Cardiac fibroblast (primary cell): Measurements from ENCODE around the gene PEX11G.
A peak's percentile ranks its signal among the peaks of the same experiment; 100 is the strongest.

Source experiments
- DNase-seq, 2 donors: peaks; one replicate each; pipeline versions ENCODE4 v3.0.0 to v3.0.0-alpha.2; 2010; ENCODE audit warnings: low read depth in 2 of 2
- H3K4me3 ChIP-seq, 2 donors: replicated peaks in 1 of 2; 1 replicate in 1 of 2; 2 replicates in 1 of 2; pipeline ENCODE4 v1.5.1; 2011; ENCODE audit warnings: low read depth in 2 of 2, low read length in 2 of 2, mild to moderate bottlenecking in 2 of 2, moderate library complexity in 1 of 2
- TF ChIP-seq, protein P1 (sequence below): IDR thresholded peaks from one replicate; pipeline ENCODE4 v1.5.1; 2011; ENCODE audit warnings: low read depth, mild to moderate bottlenecking, low read length, inconsistent platforms

The PEX11G gene

DNA sequence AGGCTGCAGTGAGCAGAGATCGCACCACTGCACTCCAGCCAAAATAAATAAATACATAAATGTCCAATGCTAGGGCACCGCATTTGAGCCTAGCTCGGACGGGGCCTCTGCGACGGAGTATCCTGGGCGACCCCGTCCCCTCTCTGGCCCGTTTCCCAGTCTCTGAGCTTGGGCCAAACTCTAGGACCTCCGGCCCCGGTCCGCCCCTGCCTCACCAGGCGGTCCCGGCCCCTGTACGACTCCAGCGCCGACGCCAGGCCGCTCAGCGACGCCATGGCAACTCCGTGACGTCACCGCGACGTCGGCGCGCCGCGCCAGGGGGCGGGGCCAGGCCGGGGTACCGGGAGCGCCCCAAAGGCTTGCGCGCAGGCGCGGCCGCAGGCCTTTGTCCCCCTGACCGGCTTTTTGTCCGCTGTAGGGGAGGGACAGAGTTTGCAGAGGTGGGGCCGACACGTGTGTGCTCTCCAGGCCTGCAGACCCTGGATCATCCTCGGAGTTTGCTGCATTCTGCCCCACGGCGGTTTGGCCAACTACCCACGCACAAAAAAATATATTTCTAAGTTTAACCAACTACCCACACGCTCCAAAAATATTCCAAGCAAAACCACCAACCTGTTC lies at the start of gene PEX11G:
Gene PEX11G, minus strand, starts transcription at position 300 of the 618 bp plus-strand sequence. Its CDS starts 25 bp downstream, at position 275.
- TF ChIP-seq, protein P1, sequence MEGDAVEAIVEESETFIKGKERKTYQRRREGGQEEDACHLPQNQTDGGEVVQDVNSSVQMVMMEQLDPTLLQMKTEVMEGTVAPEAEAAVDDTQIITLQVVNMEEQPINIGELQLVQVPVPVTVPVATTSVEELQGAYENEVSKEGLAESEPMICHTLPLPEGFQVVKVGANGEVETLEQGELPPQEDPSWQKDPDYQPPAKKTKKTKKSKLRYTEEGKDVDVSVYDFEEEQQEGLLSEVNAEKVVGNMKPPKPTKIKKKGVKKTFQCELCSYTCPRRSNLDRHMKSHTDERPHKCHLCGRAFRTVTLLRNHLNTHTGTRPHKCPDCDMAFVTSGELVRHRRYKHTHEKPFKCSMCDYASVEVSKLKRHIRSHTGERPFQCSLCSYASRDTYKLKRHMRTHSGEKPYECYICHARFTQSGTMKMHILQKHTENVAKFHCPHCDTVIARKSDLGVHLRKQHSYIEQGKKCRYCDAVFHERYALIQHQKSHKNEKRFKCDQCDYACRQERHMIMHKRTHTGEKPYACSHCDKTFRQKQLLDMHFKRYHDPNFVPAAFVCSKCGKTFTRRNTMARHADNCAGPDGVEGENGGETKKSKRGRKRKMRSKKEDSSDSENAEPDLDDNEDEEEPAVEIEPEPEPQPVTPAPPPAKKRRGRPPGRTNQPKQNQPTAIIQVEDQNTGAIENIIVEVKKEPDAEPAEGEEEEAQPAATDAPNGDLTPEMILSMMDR: no peak
- H3K4me3 ChIP-seq: peak within 1 kb of the TSS; percentile 66 to 68
- peak; percentile 84 to 90 for DNase-seq

DNA sequence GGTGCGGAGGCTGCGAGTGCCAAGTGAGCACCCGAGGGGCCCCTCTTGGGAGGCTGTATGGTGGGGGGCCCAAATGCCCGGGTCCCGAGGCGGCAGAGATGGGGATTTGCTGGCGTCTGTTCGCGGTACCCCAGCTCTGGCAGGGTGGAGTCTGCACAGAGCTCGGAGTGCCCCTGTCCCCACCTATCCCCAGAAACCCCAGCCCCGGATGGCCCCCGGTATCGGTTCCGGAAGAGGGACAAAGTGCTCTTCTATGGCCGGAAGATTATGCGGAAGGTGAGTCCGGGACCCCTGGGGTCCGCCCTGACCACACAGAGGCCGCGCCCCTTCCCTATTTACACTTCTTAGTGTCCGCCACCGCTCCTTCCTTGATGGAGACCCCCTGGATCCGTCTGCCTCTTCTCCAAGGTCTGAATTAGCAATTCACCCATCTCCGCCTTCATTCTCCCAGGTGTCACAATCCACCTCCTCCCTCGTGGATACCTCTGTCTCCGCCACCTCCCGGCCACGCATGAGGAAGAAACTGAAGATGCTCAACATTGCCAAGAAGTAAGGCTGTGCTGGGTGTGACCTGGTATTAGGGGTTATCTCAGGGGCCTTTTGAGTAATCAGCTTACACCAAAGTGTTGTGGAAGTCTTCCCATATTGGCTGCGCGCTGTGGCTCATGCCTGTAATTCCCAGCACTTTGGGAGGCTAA lies 47.3 kb upstream of the PEX11G start:
- no peak for DNase-seq
- H3K4me3 ChIP-seq: peak overlapping the region; percentile 98 to 99
- TF ChIP-seq, protein P1: no peak

DNA sequence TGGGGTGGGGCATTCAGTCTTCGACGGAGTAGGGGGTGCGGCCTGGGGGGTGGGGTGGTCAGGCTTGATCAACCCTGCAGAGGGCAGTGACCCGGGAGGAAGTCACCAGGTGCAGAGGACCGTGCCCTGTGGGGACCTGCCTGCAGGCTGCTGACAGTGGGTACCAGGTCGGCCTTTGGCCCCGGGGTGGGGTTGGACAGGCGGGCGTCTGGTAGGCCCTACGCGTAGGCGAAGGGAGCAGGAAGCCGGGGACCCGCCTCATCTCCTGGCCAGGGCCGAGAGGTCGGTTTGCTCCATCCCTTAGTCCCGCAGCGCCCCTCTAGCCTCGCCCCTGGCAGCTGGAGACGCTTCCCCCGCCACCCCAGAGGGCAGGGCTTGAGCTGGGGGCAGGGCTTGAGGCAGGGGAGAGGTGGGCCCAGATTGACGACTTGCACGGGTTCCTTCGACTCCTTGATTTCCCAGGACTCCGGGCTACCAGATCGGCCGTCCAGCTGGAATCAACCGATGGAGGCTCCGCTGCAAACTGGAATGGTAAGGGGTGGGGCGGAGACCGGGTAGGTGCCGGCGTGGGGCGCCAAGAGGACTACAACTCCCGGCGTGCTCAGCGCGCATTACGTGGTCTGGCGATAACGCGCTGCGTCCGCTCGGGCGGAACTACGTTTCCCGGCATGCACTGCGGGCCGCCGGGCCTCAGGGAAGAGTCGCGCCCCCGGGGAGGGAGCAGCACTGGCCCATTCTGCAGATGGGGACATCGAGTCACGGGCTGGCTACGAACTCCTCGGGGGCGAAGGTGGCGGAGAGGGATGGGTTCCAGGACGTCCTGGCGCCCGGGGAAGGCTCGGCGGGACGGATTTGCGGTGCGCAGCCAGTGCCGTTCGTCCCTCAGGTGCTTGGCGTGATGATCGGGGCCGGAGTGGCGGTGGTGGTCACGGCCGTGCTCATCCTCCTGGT lies 46.5 kb upstream of the PEX11G start, which contains the start of gene PNPLA6:
Gene PNPLA6, plus strand, starts transcription at position 671 of the 951 bp plus-strand sequence. Its CDS starts 72 bp downstream, at position 743.
- peak; percentile 96 for DNase-seq
- TF ChIP-seq, protein P1: no peak
- peak within 1 kb of the TSS; percentile 98 to 99 for H3K4me3 ChIP-seq

DNA sequence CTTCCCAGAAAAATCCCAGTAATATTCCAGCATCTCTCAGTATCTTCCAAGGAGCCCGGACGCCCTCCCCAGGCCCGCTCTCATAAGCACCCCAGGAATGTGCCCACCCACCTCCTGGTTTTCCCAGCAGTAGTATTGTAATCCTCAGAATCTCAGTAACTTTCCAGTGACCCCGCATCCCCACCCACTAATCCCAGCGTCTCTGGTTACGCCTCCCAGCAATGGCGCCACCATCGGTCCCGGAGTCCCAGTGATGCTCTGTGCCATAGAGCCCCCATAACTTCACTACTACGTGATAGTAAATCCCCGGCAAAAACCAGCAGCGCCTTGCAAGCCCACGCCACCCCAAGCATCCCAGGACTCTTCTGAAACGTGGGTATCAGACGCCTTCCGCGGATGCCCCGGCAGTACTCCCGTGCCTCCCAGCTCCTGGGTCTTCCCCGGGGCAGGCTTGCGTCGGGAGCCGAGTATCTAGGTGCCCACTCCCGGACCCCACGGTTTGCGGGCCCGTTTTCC lies 45.8 kb upstream of the PEX11G start:
- H3K4me3 ChIP-seq: peak overlapping the region; percentile 98 to 99
- TF ChIP-seq, protein P1: no peak
- DNase-seq: peak; percentile 60 to 83

DNA sequence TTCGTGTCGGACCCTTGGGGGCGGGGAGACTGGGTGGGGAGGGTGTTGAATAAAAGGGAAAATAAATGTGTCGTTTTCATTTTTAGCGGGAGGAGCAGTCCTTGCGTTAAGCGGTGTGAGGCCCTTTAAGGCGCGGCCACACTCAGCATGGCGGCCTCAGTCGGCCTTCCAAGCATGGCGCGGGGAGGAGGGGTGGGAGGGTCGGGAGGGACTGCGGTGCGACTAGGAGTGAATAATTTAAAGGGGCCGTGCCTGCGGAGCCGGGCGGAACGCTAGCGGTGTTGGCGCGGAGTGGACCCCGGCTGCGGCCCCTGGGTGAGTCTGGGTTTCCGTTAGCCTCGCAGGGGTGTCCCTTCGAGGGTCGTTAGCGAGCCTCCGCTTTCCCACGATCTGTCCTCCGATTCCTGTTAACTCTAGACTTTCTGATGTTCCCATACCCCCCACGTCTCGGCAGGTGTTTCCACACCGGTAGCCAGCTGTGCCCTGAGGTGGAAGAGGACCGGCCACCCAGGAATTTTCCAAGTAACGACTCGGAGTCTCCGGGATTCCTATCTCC lies 45.2 kb upstream of the PEX11G start:
- TF ChIP-seq, protein P1: no peak
- H3K4me3 ChIP-seq: peak overlapping the region; percentile 98 to 99
- peak; percentile 91 to 92 for DNase-seq
